Muscle of leg (tissue), 11 donors: ENCODE results near the gene PIAS1. TPM values are rescaled to one million over a fixed set of nuclear protein-coding genes. Genes with fewer than 3 reads are reported as not detected.

ENCODE experiments used
- DNase-seq: peaks from one replicate; pipeline ENCODE4 v3.0.0; 2013
- H3K27ac ChIP-seq: one replicate; pipeline ENCODE4 v1.5.1; 2013; ENCODE audit warnings: mild to moderate bottlenecking, low read length, control low read depth
- H3K27me3 ChIP-seq: one replicate; pipeline ENCODE4 v1.6.1; 2013; ENCODE audit warnings: low read length; ENCODE audit not compliant: control insufficient read depth, insufficient read depth
- H3K36me3 ChIP-seq: one replicate; pipeline ENCODE4 v1.6.1; 2013; ENCODE audit warnings: low read length; ENCODE audit not compliant: control insufficient read depth, insufficient read depth
- H3K4me1 ChIP-seq: one replicate; pipeline ENCODE4 v1.6.1; 2013; ENCODE audit warnings: low read length; ENCODE audit not compliant: control insufficient read depth, insufficient read depth
- H3K4me3 ChIP-seq: one replicate; pipeline ENCODE4 v1.5.1; 2013; ENCODE audit warnings: low read length, control low read depth
- H3K9me3 ChIP-seq: replicated peaks from 2 replicates; pipeline ENCODE4 v1.6.1; 2013; ENCODE audit warnings: low read depth, low read length; ENCODE audit not compliant: control insufficient read depth
- WGBS: methylation state at CpG from one replicate; pipeline ENCODE4 v1.1.5; 2013; ENCODE audit warnings: missing lambda C conversion rate; ENCODE audit not compliant: insufficient coverage; 5-methylcytosine and 5-hydroxymethylcytosine counted together
- polyA plus RNA-seq, 8 donors: library from polyadenylated mRNA; unstranded; fragments of 120-200 nt; gene quantifications; one replicate each; pipeline versions ENCODE4 v1.2.1 to v1.2.3, GENCODE V29; 2013; ENCODE audit warnings: inconsistent platforms in 1 of 8, low replicate concordance in 1 of 8; ENCODE audit not compliant: insufficient read length in 8 of 8, insufficient read depth in 1 of 8
- total RNA-seq: library from RNA; stranded (reverse); fragments of 120-200 nt; gene quantifications from one replicate; pipeline ENCODE4 v1.2.4, GENCODE V29; 2013

Gene PIAS1
- total and polyA plus RNA-seq, 9 donors = 18.8 to 31.9 (median 24.2) TPM

- H3K4me3 ChIP-seq = no peak overlapping the region
- DNase-seq = no peak
- H3K9me3 ChIP-seq = peaks cover 6% of the 10 kb centered on the region
- no peaks in the 10 kb centered on the region for H3K36me3 ChIP-seq
- H3K27me3 ChIP-seq = no peaks in the 10 kb centered on the region
- no peaks in the 10 kb centered on the region for H3K4me1 ChIP-seq
- no peak overlapping the region for H3K27ac ChIP-seq
- WGBS = 59% methylated on average over 2 of the region's 5 CpGs
Measured at GRCh38 chr15:68241088-68241935, 187.2 kb downstream of the PIAS1 start.

Other genes with a start within 250 kb of the PIAS1 start
- 0.31 TPM for gene SKOR1, start 228.8 kb upstream of the PIAS1 start, total RNA-seq
- gene SKOR1, start 228.8 kb upstream of the PIAS1 start, polyA plus RNA-seq = under 1 TPM; 0.32 to 0.67 (median 0.45) TPM
- gene RNU6-1, start 214.3 kb upstream of the PIAS1 start, total RNA-seq = not detected
- gene RNU6-1, start 214.3 kb upstream of the PIAS1 start, polyA plus RNA-seq = not detected
- gene CALML4, start 151.0 kb downstream of the PIAS1 start, total RNA-seq = 11.3 TPM
- 10 to 100 TPM in 2 of 8 donors, 1 to 10 TPM in 6; 6.7 to 14.3 (median 8.1) TPM for gene CALML4, start 151.0 kb downstream of the PIAS1 start, polyA plus RNA-seq
- 8.2 TPM for gene CLN6, start 175.4 kb downstream of the PIAS1 start, total RNA-seq
- gene CLN6, start 175.4 kb downstream of the PIAS1 start, polyA plus RNA-seq = 10 to 100 TPM; 15.7 to 22.0 (median 18.6) TPM
- 36.6 TPM for gene FEM1B, start 223.4 kb downstream of the PIAS1 start, total RNA-seq
- 10 to 100 TPM; 18.3 to 40.9 (median 35.8) TPM for gene FEM1B, start 223.4 kb downstream of the PIAS1 start, polyA plus RNA-seq